NCI-H1694 treated with DMSO at 0.1 percent for 48 hours (cell line): ENCODE data around the gene CMTM4.
A peak's percentile ranks its signal among the peaks of the same experiment; 100 is the strongest.
"Not testable (repeated sequence)": the region's sequence is repeated elsewhere in the genome, so short reads cannot be mapped to it uniquely, and the experiment has no call there.

Experiments used
- DNase-seq: peaks from one replicate; lab custom pipeline; 2025; lab: John Stamatoyannopoulos, UW

Gene CMTM4

DNA sequence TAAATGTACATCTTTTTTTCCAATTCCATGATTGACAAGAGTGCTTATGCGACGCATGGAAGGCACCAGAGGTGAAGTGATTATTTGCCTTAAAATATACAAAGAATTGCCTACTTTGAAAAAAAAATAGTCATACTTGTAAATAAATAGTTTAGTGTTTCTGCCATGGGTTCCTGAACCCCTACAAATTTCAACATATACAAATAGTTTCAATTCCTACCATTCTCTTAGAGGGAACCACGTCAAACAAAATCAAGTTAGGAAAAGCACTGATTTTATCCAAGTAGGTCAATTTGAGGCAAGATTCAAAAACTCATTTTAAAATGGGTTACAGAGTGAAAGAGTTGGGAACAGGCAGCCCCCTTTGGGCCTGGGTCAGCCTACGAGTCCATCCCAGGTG lies 80.4 kb downstream of the CMTM4 start:
- no peak for DNase-seq

GRCh38 chr16:66614161-66614802 lies 82.3 kb downstream of the CMTM4 start:
- DNase-seq = no peak

DNA sequence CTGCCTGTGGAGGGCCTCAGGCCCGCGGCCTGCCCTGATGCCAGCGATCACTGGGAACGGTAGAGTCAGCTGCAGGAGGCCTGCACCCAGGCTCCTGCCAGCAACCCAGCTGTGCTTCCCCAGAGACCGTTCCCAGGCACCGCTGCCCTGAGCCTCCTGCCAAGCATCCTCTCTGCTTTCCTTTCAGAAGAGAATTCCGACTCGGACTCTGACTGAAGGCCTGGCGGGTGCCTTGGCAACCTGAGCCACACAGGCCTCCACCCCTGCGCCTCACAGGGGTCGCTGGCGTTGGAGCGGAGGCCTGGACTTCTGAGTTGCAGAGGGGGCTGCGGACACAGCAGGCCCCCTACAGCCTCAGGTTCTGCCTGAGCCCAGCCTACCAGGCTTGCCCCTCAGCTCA lies 84.1 kb downstream of the CMTM4 start:
- no peak for DNase-seq

DNA sequence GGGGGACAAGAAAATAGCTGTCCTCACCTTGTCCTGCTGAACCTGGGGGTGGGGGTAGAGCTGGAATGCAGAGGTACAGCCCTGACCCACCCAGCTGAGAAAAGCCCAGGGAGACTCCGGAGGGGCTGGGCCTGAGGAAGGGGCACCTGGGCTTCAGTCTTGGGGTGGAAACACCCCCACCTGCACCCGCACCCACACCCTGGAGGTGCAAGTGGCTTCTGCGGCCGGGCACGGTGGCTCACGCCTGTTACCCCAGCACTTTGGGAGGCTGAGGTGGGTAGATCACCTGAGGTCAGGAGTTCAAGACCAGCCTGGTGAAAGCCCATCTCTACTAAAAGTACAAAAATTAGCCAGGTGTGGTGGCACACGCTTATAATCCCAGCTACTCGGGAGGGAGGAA lies 84.6 kb downstream of the CMTM4 start:
- not testable (repeated sequence) for DNase-seq

DNA sequence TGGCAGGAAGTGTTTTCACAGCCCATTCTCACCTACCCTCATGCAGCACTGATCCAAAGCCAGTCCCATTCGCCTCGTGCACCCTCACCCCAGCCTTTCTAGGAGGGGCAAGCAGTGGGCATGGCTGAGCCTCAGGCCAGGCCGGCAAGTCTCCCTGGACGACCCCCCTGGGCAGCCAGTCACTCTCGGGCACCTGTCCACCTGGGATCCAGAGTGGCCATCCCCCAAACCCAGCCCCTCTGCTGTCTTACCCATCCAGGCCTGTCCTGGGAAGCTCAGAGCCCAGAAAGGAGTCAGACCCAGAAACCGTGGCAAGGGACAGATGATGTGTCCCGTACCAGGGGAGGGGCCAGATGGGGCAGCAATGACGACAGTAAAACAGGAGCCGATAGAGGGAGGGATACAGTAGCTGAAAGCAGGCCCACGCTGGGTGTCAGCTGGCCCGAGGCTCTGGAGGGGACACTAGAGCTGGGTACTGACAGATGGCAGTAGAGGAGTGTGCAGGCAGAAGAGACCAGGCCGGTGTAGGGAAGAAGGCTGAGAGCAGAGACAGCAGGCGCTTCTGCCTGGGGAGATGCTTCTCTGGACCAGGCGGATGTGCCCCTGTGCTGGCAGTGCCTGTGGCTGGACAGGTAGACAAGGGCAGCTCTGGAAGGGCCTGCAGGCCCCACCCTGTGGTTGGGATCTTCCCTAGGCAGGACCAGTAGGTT lies 86.3 kb downstream of the CMTM4 start:
- DNase-seq = peak; percentile 69

GRCh38 chr16:66609139-66609510 lies 87.4 kb downstream of the CMTM4 start:
- no peak for DNase-seq

- peak; percentile 54 for DNase-seq
Observed at GRCh38 chr16:66608241-66609138, 88.1 kb downstream of the CMTM4 start.

DNA sequence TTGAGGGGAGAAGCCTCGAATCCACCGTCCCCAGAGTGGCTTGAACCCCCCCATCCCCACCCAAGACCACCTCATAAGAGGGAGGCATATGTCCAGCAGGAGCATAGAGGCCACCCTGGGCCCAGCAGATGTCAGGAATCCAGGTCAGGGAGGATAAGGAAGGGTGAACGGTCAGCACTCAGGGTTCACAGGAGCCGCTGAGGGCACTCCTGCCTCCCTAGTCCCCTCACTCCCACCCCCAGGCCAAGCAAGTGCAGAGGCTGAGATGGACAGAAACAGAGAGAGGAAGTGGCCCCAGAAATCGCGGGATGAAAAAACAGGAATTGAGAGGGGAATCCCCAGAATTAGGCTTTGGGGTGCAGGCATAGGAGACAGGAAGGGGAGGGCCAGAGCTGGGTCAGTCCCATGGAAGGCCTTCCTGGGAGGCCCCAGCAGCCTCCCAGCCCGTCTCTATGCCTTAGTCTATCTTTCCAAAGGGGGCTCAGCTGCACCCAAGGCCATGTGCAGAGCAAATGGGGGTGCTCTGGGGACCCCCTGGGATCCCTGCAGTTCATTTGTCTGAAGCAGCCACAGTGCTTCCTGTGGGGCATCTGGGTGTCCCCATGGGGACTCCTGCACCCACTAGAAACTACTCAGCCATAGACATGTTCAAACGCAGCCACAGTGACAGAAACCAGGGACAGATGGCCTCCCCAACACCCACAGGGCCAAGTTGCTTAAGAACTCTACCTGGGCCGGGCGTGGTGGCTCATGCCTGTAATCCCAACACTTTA lies 90.4 kb downstream of the CMTM4 start:
- DNase-seq = no peak

DNA sequence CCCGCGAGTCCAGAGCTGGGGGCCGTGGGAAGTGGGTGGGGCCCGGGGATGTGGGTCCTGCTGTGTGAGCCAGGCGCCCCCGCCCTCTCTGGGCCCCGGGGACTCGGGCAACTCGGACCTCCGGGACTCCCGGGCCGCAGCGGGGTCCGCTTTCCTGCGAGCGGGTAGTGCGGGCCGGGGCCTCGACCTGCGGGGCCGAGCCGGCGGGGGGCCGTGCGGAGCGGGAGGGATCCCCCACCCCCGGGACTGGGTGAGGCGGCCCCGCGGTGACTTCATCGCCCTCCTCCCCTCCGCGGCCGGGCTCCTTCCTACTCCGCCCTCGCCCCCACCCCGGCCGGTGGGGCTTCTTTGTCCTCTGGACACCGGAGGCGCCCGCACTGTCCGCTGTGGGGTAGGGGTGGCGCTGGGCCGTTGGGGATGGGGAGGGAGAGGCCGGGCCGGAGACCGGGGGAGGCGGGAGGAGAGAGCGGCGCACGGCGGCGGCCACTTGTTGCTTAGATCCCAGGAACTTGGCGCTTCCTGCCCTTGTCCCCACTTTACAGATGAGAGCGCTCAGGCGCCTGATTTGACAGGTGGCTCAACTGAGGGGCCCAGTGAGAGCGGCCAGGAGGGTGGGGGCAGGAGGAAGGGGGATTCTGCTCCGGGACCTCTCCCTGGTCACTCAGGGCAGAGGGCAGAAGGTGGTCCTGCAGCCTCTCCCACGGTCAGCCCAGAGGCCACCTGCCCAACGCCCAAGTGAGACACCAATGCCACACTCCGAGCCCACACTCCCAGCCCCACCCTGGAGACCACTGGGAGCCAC lies 91.2 kb downstream of the CMTM4 start:
- DNase-seq = no peak

- DNase-seq = peak; percentile 64
Observed at GRCh38 chr16:66604376-66605176, 92.0 kb downstream of the CMTM4 start, which contains the start of gene CMTM3. TSS of gene CMTM3 (plus strand) at chr16:66604704. CDS start at chr16:66604806, 102 bp downstream.

DNA sequence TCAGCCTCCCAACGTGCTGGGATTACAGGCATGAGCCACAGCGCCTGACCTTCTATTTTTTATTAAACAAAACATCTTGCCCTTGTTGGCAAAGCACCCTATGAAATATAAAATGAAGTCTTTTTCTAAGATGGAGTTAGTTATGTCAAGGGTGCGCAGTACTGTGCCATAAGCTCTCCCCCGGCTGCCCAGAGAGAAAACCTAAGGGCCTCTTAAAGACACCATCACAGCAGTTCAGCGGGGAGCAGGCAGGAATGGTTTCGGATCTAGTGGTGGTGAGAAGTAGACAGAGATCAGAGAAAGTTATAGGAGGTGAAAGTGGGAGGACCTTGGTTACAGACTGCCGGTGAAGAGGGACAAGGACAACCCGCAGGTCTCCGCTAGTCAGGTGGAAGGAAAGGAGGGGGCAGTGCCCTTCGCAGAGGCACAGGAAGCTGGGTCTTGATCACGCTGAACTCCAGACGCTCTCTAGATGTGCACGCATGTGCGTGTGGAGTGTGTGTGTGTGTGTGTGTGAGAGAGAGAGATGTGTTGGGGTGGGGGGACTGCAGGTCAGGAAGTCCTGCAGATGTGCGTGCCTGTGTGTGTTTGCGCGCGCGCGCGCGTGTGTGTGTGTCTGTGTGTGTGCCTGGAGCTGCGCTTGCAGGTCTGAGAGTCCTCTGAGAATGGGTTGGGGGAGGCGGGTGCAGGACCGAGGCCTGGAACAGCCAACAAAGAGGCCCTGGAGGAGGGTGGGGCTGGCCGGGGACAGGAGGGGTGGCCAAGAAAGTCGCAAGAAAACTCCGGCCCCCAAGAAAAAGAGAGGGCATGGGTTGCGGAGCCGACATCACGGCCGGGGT lies 92.8 kb downstream of the CMTM4 start:
- peak; percentile 48 for DNase-seq

GRCh38 chr16:66601471-66601870 lies 95.1 kb downstream of the CMTM4 start:
- DNase-seq = no peak

- DNase-seq = no peak
Observed at GRCh38 chr16:66600477-66600876, 96.1 kb downstream of the CMTM4 start.

- no peak for DNase-seq
Observed at GRCh38 chr16:66599726-66600125, 96.8 kb downstream of the CMTM4 start.

DNA sequence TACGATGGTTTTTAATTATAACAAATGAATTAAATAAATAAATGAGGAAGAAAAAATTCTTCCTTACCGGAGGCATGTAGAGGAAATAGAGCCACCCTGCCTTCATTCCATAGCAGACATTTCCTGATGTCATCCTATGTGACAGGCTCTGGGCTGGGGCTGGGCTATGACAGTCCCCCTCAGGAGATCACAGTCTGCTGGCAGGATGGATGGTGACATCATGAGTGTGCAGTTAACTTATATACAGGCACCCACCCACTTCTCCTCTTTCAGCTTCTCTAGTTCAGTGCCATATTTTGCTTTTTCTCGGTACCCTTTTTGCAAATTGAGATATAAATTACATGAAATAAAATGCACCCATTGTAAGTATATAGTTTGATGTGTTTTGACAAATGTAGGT lies 98.4 kb downstream of the CMTM4 start:
- no peak for DNase-seq

DNA sequence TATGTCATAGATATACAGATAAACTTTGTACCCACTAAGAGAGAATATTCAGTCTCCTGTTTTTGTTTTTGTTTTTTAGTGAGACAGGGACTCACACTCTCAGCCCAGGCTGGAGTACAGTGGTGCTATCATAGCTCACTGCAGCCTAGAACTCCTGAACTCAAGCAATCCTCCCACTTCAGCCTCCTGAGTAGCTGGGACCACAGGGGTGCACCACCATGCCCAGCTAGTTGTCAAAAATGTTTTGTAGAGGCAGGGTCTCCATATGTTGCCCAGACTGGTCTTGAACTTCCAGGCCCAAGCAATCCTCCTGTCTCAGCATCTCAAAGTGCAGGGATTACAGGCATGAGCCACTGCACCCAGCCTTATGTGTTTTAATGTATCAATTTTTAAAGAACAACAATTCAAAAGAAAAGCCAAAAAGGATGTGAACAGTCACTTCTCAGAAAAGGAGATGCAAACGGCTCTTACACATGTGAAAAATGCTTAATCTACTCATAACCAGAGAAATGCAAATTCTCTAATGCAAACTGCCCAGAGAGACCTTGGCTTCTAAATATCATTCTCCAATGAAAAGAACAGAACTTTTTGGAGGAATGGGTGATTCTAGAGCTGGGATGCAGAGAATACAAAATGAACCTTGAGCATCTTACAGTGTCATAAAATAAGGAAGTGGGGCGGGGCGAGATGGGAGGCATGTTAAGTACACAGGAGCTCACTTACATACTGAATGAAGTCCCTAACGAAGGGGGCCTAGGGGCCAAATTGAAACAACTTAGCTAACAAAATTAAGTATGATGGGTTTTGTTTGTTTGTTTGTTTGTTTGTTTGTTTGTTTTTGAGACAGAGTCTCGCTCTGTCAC lies 99.3 kb downstream of the CMTM4 start:
- DNase-seq = no peak

GRCh38 chr16:66596559-66596958 lies 100.0 kb downstream of the CMTM4 start:
- not testable (repeated sequence) for DNase-seq

GRCh38 chr16:66594739-66595138 lies 101.8 kb downstream of the CMTM4 start:
- no peak for DNase-seq
